ENCODE results near the gene PPM1B. TPM values are rescaled to one million over a fixed set of nuclear protein-coding genes. Genes with fewer than 3 reads are reported as not detected.

PPM1B gene
- total and polyA plus RNA-seq, 10 of the 15 experiments (the other 5 are each of a cell fraction or from before 2014, with no cell fraction given): 12.5 to 53.4 (median 33.7) TPM

DNA sequence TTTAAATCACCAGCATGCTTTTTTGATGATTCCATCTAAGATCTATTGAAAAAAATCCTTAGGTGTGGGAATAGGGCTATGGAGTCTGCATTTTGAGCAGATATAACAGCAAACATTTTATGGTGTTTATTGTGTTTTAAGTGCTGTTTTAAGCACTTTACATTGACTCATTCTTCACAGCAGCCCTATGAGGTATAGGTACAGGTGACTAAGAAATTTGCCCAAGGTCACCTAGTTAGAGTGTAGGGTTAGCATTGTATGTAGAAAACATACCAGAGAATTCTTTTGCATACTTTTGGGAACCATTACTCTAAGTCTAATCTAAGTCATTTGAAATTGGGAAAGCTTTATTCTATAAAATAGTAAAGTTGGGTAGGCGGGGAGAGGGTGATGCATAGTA is 31.3 kb downstream of the PPM1B start:
- Histone ChIP-seq H3K27ac (ENCODE audit: control insufficient read depth, insufficient read depth) (no peak overlapping the region), H2AFZ (ENCODE audit: control insufficient read depth, low read depth, low read length) (no peak overlapping the region), H4K20me1 (ENCODE audit: control insufficient read depth, insufficient read depth) (no peaks in the 10 kb centered on the region; the same call in 1 of the 2 replicates), H3K27me3 (replicated peaks in 1 of 2; ENCODE audit: control insufficient read depth in 2 of 2, insufficient read depth in 2 of 2, low read length in 1 of 2) (no peaks in the 10 kb centered on the region), H3K79me2 (ENCODE audit: control insufficient read depth, insufficient read depth, low read length) (peaks cover 51% of the 10 kb centered on the region), H3K4me2 (ENCODE audit: control insufficient read depth, insufficient read depth) (no peak overlapping the region), H3K4me3 (no peak overlapping the region), H3K9me3 (replicated peaks; ENCODE audit: control insufficient read depth, insufficient read depth, low read length) (no peaks in the 10 kb centered on the region; the same call in 2 of the 3 replicates), H3K4me1 (ENCODE audit: control insufficient read depth, insufficient read depth, low read length) (no peaks in the 10 kb centered on the region), H3K36me3 (ENCODE audit: control insufficient read depth in 2 of 2, insufficient read depth in 2 of 2, low read length in 1 of 2) (peaks cover 0 to 11% of the 10 kb centered on the region in 2 experiments; a peak in 3 of 4 replicates), H3K9ac (ENCODE audit: control insufficient read depth, insufficient read depth, low read length) (no peak overlapping the region)
- ChIA-PET POLR2A (no interaction called here), CTCF (interaction anchor here (0.6 kb wide), 1 partner anchor 10 kb away, joined by 3 read pairs; no protein-coding TSS in a partner anchor), RAD21 (ENCODE audit: unreplicated experiment) (no interaction called here), SMC1A (ENCODE audit: uncharacterized antibody, unreplicated experiment) (interaction anchor here (0.6 kb wide), 1 partner anchor 20 kb away, joined by 3 read pairs; no protein-coding TSS in a partner anchor)
- no TSS peak for BruUV-seq (replicated peaks)
- FAIRE-seq: no peak
- in situ Hi-C loops (cut with MboI): no loop called here
- WGBS (ENCODE audit: insufficient coverage, insufficient replicate concordance, low lambda C conversion rate, missing lambda C conversion rate): 94% methylated on average over 1 of the region's 1 CpG
- no peak for TF ChIP-seq SIN3A (IDR thresholded peaks at IDR 0.05; ENCODE audit: low read depth, low read length)
- TF ChIP-seq SIX5 (IDR thresholded peaks at IDR 0.05; ENCODE audit: low read depth, low read length, severe bottlenecking): no peak
- TF ChIP-seq, protein P1, sequence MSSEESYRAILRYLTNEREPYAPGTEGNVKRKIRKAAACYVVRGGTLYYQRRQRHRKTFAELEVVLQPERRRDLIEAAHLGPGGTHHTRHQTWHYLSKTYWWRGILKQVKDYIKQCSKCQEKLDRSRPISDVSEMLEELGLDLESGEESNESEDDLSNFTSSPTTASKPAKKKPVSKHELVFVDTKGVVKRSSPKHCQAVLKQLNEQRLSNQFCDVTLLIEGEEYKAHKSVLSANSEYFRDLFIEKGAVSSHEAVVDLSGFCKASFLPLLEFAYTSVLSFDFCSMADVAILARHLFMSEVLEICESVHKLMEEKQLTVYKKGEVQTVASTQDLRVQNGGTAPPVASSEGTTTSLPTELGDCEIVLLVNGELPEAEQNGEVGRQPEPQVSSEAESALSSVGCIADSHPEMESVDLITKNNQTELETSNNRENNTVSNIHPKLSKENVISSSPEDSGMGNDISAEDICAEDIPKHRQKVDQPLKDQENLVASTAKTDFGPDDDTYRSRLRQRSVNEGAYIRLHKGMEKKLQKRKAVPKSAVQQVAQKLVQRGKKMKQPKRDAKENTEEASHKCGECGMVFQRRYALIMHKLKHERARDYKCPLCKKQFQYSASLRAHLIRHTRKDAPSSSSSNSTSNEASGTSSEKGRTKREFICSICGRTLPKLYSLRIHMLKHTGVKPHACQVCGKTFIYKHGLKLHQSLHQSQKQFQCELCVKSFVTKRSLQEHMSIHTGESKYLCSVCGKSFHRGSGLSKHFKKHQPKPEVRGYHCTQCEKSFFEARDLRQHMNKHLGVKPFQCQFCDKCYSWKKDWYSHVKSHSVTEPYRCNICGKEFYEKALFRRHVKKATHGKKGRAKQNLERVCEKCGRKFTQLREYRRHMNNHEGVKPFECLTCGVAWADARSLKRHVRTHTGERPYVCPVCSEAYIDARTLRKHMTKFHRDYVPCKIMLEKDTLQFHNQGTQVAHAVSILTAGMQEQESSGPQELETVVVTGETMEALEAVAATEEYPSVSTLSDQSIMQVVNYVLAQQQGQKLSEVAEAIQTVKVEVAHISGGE (CRISPR knock-in tag; IDR thresholded peaks at IDR 0.05): no peak
- TF ChIP-seq CEBPB (IDR thresholded peaks at IDR 0.05; ENCODE audit: borderline replicate concordance in 1 of 2, low read depth in 2 of 2, low read length in 2 of 2): no peak
- TF ChIP-seq, protein P2, sequence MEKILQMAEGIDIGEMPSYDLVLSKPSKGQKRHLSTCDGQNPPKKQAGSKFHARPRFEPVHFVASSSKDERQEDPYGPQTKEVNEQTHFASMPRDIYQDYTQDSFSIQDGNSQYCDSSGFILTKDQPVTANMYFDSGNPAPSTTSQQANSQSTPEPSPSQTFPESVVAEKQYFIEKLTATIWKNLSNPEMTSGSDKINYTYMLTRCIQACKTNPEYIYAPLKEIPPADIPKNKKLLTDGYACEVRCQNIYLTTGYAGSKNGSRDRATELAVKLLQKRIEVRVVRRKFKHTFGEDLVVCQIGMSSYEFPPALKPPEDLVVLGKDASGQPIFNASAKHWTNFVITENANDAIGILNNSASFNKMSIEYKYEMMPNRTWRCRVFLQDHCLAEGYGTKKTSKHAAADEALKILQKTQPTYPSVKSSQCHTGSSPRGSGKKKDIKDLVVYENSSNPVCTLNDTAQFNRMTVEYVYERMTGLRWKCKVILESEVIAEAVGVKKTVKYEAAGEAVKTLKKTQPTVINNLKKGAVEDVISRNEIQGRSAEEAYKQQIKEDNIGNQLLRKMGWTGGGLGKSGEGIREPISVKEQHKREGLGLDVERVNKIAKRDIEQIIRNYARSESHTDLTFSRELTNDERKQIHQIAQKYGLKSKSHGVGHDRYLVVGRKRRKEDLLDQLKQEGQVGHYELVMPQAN (conservative IDR thresholded peaks at IDR 0.05): no peak
- no peak for TF ChIP-seq PML (IDR thresholded peaks at IDR 0.05; ENCODE audit: low read length)
- TF ChIP-seq, protein P3, sequence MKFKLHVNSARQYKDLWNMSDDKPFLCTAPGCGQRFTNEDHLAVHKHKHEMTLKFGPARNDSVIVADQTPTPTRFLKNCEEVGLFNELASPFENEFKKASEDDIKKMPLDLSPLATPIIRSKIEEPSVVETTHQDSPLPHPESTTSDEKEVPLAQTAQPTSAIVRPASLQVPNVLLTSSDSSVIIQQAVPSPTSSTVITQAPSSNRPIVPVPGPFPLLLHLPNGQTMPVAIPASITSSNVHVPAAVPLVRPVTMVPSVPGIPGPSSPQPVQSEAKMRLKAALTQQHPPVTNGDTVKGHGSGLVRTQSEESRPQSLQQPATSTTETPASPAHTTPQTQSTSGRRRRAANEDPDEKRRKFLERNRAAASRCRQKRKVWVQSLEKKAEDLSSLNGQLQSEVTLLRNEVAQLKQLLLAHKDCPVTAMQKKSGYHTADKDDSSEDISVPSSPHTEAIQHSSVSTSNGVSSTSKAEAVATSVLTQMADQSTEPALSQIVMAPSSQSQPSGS (IDR thresholded peaks at IDR 0.05; ENCODE audit: low read length): no peak
- no peak for TF ChIP-seq TARDBP (IDR thresholded peaks at IDR 0.05; ENCODE audit: borderline replicate concordance)
- TF ChIP-seq, protein P4, sequence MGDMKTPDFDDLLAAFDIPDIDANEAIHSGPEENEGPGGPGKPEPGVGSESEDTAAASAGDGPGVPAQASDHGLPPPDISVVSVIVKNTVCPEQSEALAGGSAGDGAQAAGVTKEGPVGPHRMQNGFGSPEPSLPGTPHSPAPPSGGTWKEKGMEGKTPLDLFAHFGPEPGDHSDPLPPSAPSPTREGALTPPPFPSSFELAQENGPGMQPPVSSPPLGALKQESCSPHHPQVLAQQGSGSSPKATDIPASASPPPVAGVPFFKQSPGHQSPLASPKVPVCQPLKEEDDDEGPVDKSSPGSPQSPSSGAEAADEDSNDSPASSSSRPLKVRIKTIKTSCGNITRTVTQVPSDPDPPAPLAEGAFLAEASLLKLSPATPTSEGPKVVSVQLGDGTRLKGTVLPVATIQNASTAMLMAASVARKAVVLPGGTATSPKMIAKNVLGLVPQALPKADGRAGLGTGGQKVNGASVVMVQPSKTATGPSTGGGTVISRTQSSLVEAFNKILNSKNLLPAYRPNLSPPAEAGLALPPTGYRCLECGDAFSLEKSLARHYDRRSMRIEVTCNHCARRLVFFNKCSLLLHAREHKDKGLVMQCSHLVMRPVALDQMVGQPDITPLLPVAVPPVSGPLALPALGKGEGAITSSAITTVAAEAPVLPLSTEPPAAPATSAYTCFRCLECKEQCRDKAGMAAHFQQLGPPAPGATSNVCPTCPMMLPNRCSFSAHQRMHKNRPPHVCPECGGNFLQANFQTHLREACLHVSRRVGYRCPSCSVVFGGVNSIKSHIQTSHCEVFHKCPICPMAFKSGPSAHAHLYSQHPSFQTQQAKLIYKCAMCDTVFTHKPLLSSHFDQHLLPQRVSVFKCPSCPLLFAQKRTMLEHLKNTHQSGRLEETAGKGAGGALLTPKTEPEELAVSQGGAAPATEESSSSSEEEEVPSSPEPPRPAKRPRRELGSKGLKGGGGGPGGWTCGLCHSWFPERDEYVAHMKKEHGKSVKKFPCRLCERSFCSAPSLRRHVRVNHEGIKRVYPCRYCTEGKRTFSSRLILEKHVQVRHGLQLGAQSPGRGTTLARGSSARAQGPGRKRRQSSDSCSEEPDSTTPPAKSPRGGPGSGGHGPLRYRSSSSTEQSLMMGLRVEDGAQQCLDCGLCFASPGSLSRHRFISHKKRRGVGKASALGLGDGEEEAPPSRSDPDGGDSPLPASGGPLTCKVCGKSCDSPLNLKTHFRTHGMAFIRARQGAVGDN (IDR thresholded peaks at IDR 0.05): no peak
- TF ChIP-seq, protein P5, sequence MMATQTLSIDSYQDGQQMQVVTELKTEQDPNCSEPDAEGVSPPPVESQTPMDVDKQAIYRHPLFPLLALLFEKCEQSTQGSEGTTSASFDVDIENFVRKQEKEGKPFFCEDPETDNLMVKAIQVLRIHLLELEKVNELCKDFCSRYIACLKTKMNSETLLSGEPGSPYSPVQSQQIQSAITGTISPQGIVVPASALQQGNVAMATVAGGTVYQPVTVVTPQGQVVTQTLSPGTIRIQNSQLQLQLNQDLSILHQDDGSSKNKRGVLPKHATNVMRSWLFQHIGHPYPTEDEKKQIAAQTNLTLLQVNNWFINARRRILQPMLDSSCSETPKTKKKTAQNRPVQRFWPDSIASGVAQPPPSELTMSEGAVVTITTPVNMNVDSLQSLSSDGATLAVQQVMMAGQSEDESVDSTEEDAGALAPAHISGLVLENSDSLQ (IDR thresholded peaks at IDR 0.05): no peak
- DNase-seq (ENCODE audit: low read depth, low spot score): no peak
- ATAC-seq: no peak
- intact Hi-C loops (cut with micrococcal nuclease; ENCODE audit: unreplicated experiment): no loop called here

Measured in GM12878 (cell line).